NCI-H526 (cell line): ENCODE measurements around the gene TIGD1.
"Not testable (repeated sequence)": the region's sequence is repeated elsewhere in the genome, so short reads cannot be mapped to it uniquely, and the experiment has no call there.

Source experiments
- DNase-seq, 2 experiments: peaks; one replicate each; lab custom pipeline; 2025; lab: John Stamatoyannopoulos, UW

Gene TIGD1

DNA sequence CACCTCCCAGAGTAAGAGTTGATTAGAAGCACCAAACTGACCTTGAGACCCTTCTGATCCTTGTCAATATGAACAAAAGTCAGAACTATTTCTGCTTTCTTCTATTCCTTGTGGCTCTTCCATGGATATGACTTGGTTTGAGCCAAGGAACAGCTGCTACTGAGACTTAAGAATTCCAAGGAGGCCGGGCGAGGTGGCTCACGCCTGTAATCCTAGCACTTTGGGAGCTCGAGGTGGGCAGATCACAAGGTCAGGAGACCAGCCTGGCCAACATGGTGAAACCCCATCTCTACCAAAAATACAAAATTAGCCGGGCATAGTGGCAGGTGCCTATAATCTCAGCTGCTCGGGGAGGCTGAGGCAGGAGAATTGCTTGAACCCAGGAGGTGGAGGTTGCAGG, 20.1 kb upstream of the TIGD1 start:
- not testable (repeated sequence) for DNase-seq

DNA sequence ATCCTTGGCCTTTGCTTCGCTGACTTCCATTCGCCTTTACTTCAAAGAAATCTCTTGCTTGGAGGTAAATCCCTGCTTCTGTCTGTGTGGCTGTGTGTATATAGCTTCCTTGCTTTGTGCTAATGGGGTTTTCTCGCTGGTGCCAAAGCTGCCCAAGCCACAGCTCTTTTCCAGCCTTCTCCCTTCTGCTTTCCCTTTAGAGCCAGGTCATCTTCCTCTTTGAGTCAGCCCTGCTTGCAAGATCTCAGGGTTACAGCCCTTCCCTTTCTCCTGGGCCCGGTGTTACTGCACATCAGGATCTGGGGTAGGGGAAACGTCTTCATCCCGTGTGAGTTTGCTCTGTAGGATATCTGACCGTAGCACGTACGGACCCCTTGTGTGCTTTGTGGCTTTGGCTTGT, 19.2 kb upstream of the TIGD1 start:
- no peak for DNase-seq

DNA sequence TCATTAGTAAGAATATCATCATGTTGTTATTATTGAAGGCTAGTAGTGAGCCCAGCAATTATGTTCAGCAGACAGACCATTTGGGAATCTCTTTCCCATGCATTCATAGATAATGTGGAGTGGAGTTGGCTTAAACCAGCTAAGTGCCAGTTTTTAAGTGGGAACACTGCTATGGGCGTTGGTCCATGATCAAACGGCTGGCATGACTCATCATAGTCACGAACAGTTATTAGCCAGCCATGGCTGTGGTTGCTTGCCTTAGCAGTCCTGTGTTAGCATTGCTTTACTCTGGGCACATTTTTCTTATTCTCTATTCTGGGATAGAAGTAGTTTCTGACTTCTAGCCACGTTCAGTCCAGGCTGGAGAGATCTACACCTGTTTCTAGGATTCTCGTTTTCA, 17.8 kb upstream of the TIGD1 start:
- no peak for DNase-seq

DNA sequence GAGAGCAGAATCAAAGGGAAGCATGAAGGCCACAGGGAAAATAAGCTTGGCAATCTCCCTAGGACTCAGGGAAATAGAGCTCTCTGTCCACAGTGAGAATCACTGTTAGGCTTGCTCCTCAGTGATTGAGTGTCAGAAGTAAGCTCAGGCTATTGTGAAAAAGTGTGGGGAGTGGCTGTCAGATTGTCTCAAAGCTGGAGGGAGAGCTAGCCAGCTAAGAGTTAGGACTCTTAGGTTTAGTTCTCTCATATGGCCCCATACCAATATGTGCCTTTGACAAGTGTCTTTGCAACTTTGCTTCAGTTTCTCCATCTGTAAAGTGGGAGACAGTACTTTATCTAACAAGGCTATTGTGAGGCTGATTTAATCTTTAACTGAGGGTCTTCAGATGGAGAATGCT, 17.4 kb upstream of the TIGD1 start:
- no peak for DNase-seq

DNA sequence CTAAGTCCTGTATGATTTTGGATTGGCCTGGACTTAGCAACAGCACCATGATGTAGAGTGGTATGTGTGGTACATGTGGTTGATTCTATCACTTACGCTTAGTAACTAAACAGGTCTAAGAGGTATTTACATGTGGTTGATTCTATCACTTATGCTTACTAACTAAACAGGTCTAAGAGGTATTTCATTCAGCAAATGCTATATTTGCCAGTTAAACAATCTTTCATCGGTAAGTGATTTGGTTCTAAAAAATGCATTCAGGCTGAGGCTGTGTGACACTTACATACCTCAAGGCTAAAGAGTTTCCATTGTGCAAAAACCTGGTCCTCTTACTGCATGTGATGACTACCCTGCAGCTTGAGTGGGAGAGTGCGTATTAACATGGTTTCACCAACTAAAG, 13.2 kb upstream of the TIGD1 start:
- DNase-seq = no peak

DNA sequence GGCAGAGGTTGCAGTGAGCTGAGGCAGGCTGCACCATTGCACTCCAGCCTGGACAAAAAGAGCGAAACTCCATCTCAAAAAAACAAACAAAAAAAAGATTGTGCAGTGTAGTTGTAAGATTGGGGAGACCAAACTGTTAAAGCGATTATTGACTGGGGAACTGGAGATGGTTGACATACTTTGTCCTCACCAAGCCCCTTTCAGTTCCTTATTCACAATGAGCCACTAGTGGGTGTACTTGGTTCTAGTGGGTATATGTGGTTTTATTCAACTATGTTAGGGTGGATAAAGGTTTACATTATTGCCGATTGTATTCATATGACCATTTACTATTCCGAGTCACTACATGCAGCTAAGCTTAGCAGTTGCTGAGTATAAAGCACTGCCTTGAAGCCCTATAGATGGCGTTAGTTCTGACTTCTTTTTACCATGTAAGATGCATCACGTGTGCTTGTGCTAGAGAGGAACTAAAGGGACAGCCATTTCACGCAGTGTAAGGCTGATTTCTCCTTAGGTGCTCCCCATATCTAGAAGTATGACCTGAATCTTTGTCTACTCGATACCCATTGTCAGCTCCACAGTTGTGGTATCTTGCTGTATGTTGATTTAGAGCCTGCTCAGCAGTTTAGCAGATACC, 12.3 kb upstream of the TIGD1 start:
- no peak for DNase-seq

DNA sequence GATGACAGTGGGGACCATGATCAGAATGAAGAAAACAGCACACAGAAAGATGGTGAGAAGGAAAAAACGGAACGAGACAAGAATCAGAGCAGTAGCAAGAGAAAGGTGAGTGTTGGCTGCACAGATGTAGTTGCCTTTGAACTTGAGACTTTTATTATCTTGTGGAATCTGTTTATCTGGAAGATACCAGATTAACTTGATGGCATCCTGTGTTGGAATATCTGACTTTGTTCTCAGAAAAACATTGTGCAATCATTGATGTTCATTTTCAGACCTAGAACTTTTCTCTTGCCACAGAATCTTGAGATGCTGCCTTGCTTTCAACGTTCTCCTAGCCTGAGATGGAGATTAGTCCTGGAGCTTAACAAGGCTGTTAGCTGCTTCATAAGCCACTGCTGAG, 6.1 kb upstream of the TIGD1 start:
- DNase-seq = no peak

DNA sequence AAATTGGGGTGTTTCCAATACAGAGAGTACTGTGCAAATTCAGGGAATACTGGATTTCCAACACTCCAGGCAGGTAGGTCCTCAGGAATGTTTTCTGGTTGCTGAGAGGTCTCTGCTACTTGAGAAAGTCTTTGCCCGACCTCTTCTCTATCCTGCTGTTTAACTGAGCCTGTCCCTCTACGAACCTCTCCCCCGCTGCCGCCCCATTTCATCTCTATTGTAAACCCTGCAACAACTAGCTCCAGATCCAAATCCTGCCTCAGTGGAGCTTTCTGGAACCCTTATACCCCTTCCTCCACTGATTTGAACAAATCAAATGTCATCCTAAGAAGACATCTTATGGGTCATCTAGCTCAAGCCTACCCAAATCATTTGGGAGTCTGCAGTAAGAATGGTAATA, 1.4 kb upstream of the TIGD1 start:
- no peak for DNase-seq

DNA sequence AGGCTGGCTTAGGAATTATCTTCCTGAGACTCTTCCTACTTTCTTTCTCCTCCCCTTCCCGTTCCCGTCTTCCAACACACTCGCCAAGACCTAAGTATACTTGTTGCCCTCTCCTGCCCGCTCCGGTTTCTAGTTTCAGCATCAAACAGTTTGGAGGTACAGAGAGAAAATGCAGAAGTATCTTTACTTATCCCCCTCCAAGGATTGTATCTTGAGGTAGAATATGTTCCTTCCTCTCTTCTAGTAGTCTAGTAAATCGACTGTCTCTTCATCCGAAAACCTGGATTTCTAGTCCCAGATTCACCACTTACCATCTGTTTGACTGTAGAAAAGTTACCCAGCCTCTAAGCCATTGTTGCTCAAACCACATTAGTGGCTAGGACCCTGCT, 887 bp upstream of the TIGD1 start:
- no peak for DNase-seq

DNA sequence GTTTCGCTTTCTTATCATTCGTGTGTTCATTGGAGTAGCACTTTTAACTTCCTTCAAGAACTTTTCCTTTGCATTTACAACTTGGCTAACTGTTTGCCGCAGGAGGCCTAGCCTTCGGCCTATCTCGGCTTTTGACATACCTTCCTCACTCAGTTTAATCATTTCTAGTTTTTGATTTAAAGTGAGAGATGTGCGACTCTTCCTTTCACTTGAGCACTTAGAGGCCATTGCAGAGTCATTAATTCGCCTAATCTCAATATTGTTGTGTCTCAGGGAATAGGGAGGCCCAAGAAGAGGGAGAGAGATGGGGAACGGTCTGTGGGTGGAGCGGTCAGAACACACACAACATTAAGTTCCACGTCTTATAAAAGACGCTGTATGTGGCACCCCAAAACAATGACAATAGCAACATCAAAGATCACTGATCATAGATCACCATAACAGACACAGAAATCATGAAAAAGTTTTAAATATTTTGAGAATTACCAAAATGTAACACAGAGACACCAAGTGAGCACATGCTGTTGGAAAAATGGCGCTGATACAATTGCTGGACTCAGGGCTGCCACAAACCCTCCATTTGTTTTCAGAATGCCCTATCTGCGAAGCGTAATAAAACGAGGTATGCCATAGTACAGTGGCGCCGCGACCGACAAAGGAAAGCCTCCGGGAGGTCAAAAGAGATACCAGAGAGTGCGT, 553 bp downstream of the TIGD1 start:
- DNase-seq = no peak

DNA sequence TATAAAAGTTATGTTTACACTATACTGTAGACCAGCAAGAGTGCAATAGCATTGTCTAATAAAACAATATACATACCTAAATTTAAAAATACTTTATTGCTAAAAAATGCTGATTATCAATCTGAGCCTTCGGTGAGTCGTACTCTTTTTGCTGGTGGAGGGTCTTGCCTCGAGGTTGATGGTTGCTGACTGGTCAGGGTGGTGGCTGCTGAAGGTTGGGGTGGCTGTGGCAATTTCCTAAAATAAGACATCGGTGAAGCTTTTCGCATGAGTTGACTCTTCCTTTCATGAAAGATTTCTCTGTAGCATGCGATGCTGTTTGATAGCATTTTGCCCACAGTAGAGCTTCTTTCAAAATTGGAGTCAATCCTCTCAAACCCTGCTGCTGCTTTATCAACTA, 2.4 kb downstream of the TIGD1 start:
- no peak for DNase-seq

DNA sequence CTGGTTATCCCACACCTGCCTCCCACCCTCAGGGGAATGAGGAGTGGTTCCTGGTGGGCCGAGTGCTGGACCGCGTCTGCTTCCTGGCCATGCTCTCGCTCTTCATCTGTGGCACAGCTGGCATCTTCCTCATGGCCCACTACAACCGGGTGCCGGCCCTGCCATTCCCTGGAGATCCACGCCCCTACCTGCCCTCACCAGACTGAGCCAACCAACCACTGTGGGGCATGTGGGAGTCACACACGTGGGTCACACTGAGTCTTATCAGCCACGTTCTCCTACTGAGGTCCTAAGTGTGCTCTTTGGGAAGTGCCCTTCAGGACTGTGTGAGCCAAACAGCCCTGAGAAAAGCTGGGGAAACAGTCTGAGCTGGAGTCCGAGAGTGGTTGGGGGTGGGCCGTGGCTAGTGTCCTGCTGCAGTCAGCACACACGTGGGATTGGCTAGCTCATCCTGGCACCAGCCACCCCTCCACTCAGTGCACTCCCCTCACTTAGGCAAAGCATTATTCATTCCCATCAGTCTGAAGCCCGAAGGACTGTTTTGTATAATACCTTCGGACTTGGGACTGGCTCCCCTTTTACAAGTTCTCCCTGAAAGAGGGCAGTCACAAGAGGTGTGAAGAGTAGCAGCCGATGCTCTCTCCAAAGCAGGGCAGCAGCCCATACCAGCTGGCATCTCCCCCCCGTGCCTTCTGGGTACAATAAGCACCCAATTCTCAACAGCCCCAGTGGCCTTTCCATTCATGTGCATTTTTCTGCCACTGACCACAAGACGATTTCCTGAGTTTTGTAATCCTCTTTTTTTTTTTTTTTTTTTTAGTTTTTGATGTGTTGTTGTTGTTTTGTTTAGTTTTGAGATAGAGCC, 4.6 kb downstream of the TIGD1 start:
- no peak for DNase-seq

DNA sequence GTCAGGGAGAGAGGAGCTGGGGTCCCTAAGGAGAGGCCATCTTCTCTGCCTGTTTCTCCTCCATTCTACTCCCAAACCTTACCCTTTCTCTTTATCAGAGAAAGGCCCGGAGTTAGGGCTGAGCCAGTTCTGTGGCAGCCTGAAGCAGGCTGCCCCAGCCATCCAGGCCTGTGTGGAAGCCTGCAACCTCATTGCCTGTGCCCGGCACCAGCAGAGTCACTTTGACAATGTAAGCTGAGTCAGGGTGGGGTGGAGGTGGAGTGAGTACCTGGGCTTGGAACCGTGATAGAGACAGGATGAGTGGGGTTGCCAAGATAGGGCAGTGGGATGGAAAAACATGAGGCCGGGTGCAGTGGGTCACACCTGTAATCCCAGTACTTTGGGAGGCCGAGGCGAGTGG, 5.7 kb downstream of the TIGD1 start:
- DNase-seq = no peak

DNA sequence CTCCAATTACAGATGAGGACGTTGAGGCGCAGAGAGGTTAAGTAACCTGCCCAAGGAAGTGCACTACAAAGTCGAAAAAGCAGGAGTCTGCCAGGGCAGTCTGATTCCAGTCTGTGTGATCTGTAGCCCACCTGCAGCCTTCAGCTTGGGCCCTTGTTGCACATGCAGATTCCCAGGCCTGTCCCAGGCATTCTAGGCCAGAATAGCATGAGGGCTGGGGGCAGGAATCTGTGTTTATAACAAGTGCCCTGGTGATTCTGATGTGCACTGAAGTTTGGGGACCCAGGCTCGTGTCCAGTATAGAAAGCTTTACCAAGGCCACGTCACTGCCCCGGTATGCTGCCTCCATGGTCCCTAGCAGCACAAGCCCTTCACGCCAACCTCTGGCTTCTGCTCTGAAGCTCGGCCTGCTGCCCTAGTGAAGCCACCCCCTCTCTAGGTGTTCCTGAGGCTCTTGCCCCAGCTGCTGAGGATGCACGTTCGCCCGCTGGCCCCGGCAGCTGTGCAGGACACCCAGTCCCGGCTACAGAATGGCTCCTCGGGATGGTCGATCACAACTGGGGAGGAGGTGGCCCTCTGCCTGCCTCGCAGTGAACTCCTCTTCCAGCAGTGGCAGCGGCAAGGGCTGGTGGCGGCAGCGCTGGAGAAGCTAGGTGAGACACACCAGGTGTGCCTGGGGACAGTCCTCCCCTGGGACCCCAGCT, 6.3 kb downstream of the TIGD1 start:
- no peak for DNase-seq

DNA sequence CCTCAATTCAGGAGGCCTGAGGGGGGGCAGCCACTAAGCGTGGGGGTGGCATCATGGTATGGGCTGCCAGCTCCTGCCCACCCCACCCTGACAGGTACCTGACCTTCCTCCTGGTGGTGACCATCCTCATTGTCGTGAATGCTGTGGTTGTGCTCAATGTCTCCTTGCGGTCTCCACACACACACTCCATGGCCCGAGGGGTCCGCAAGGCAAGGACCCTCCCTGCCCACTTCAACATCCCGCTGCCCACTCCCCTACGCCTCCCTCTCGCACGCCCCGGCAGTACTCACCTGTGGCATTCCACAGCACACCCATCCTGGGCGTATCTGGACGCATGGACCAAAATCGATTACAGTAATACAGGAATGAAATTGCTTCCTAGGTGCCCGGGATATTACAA, 6.9 kb downstream of the TIGD1 start:
- no peak for DNase-seq

DNA sequence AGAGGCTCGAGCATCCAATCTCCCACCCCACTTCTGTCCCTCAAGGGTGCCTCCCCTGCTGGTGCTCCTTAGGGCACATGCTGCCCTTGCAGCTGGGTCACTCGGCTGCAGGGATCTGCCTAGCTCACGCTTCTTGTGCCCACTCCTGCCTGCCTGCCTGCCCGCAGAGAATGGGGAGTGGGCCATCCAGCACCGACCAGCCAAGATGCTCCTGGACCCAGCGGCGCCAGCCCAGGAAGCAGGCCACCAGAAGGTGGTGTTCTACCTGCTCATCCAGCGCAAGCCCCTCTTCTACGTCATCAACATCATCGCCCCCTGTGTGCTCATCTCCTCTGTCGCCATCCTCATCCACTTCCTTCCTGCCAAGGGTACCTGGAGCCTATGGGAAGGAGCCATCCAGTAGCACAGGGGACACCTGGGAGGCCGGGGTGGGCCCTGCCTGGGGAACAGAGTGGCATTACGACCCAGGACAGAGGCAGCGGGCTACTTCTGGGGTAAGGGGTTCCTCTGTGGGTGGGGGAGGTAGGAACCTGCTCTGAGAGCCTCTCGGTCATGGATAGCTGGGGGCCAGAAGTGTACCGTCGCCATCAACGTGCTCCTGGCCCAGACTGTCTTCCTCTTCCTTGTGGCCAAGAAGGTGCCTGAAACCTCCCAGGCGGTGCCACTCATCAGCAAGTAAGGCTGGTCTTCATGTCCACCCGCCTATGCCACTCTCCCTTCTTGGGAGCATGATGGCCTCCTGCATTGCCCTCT, 7.5 kb downstream of the TIGD1 start:
- DNase-seq = no peak

DNA sequence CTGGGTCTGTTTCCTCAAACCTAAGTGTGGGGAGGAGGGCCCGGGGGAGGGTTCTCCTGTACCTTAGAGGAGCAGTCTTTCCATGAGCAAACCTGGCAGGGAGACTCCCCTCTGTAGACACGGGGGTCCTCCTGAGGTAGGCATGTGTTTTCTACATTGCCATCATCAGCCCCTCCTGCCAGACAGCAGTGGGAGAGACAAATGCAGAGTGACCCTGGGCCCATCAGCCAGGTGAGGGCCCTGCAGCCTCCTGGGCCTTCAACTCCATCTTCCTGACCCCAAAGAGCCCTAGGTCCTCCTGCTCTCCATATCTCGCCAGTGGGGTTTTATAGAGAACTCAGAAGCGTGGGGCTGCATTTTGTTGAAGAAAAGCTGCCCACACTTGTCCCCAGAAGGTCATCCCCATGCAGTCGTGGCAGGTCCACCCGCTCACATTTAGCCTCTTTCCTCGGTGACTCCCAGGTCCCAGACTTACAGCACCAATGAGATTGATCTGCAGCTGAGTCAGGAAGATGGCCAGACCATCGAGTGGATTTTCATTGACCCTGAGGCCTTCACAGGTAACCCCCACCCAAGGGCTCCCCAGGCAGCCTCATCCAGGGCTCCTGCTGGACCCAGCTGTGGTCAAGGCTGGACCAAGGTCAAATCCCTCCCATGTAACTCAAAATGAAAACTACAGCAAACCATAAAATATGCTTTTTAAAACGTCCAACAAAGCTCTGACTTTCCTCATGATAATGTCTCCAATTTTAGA, 8.2 kb downstream of the TIGD1 start:
- DNase-seq = no peak

DNA sequence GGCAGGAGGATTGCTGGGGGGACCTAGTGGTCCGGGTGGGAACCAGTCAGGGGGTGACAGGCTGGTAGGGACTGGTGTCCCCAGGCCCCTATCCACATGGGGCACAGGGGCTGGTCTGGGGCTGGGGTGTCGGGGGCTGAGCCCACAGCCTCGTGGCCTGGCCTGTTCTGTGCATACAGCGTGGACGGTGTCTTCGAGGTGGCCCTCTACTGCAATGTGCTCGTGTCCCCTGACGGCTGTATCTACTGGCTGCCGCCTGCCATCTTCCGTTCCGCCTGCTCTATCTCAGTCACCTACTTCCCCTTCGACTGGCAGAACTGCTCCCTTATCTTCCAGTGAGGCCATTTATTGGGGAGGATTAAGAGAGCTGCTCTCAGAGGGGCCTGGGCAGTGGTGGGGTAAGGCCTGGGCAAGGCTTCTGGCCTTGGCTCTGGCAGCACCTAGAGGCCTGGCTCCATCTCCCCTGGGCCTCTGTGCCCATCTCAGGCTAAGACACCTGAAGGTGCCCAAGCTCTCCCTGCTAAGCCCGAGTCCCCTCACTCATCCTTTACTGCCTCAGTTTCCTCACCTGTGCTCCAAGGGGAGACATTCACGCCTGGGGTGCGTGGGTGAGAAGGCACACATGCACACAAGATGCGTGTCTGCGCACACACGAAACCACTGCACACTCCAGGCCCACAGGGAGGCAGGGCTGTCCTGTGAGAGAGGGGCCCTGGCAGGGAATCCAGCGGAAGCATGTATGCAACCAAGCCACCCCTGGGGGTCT, 9.0 kb downstream of the TIGD1 start:
- no peak for DNase-seq

DNA sequence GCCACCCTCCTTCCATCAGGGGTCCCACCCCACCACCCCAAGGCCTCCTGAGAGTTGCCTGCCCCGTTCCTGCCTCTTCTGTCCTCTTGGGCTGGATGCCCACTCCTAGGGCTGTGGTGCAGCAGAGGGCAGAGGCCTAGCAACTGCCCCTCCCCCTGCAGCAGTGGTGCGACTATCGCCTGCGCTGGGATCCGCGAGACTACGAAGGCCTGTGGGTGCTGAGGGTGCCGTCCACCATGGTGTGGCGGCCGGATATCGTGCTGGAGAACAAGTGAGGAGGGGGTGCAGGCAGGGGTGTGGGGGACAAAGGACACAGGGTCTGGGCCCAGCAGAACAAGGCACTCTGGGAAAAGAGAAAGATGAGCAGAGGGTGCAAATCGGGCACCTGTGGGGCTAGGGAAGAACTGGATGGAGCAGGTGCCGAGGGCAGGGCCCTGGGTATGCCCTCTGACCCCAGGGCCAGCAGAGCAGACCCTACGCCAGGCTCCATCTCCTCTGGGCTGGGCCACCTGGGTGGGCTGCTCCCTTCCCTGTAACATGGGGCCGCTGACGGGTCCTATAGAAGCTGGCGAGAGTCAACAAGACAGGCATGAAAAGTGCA, 9.8 kb downstream of the TIGD1 start:
- no peak for DNase-seq
